Dermis microvascular lymphatic vessel endothelial cell (primary cell): Measurements from ENCODE around the gene DTD2. TPM values are rescaled to one million over a fixed set of nuclear protein-coding genes. Genes with fewer than 3 reads are reported as not detected.

Source experiments
- DNase-seq, 2 donors: peaks; one replicate each; pipeline versions ENCODE4 v3.0.0 to v3.0.0-alpha.2; 2010; ENCODE audit warnings: low read depth in 2 of 2
- total RNA-seq: library from RNA; depleted of rRNA; stranded (reverse); fragments of >200 nt; gene quantifications from 2 replicates; pipeline ENCODE4 v1.2.1, GENCODE V29; 2014

The DTD2 gene
- total RNA-seq, 1 donor from 2014 or later: 24.6 TPM

DNA sequence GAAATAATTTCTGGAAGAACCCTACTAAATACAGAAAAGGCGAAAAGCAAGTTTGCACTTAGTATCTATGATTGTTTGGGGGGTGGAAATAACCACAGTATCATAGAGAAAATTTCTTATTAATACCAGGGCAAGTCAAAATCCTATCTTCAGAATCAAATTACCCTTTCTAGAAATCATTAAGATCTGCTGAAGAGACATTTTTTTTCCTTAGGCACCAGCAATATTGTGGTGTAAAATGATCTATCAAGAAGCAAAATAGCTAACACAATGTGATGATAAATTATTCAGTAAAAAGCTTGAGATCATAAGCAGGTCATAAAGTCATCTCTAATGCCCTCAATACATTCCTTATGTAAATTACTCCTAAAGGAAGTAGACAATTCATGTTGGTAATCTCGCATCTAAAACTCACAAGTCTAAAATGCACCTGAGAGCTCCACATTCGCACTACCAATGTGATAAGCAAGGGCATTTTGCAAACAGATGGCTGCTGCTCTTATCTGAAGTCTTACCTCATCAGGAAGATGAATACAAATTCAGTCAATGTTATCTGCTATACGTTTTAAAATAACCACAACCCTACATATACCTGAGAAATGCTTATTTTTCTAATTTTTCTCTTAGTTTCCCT is 51.6 kb downstream of the DTD2 start:
- no peak for DNase-seq

DNA sequence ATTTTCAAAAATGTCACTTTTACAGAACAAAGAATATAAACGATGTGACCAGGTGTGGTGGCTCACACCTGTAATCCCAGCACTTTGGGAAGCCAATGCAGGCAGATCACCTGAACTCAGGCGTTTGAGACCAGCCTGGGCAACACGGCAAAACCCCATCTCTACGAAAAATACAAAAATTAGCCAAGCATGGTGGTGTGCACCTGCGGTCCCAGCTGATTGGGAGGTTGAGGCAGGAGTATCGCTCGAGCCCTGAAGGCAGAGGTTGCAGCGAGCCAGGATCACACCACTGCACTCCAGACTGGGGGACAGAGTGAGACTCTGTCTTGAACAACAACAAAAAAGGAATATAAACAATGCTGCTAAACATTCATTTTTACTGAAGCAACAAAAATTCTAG is 52.2 kb downstream of the DTD2 start:
- DNase-seq: no peak

DNA sequence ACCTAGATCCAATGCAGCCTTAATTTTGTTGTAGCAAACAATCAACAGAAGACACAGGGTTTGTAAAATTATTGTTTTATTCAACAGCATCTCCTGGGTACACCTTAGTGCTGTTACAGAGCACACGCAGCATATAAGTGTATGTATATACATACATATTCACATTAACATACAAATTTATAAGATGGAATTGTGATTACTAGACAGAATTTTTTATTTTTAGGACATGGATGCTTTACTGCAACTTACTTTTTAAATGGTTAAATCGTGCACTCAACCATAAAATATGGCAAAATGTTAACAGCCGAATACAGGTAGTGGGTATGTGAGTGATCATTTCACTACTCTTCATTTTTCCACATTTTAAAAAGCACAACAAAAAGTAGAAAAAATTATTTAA is 53.6 kb downstream of the DTD2 start:
- DNase-seq: no peak

DNA sequence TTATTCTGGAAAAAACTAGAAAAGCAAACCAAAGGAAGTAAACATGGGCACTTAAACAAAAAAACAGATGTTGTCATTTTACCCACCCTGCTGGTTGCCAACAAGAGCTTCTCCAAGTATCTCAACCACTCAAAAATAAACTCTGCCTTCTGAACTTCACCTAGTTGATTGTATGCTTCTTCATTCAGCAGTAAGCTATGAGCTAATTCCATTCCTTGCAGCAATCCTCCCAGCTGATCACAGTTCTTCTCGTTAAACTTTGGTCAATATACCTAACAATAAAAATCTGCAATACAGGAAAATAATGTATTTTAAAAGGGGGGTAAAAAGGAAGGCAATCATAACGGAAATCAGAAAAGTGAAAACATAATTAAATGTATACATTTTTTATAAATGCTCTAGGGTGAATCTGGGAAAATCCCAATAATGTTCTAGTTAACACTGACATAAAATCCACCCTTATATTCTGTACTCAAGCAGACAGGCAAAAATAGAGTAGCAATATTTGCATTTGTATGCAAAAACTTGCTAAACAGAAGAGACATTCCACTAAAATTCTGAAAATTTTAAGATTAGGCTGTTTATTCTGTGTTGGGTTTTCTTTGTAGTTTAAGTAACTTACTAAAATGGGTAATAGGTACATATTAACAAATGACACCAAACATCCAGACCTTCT is 54.4 kb downstream of the DTD2 start:
- DNase-seq: no peak

DNA sequence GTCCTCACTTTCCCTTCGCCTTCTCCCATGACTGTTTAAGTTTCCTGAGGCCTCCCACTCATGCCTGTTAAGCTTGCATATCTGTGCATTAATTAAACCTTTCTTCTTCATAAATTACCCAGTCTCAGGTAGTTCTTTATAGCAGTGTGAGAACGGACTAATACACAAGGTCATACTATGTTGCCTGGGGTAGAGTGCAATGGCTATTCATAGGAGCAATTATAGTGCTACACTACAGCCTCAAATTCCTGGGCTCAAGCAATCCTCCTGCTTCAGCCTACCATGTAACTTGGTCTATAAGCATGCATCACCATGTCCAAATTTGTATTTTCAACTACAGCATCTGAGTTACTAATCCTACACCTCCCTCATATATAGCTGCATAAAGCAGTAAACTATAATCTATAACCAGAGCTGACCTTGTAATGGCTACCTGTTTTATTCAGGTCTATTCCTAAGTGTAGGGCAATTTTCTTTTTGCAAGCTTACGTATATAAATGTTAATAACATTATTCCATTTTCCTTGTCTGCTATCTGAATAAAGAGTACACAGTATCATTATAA is 55.9 kb downstream of the DTD2 start:
- DNase-seq: no peak

DNA sequence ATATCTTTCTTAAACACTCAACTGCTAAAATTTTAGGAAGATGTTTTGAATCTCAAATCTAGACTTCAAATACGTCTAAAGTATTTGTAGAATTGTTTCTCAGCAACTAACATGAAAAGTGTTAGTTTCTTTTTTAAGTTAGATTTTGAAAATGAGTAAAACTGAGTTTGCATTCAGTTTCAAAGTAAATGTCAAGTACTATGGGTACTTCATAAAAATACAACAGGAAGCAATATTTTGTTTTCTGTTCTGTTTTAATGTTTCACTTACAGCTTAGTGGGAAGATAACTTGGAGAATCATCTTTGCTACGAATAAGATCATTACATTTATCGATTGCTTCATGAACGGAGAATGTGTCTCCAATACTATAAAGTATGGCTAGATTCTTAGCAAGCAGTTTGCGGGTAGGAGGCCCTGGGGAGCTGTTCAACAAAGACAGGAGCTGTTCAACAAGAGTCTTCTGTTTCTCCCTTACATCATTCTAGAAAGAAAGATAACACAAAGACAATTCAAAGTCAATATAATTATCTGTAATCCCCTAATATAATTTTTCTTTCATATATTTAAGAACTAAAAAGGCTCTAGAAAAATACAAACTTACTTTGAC is 57.2 kb downstream of the DTD2 start:
- DNase-seq: no peak

Other genes with a start within 250 kb of the DTD2 start
- gene HECTD1, start 249.7 kb downstream of the DTD2 start, total RNA-seq: 257 and 258 TPM in 2 replicates
- gene HEATR5A, start 37.0 kb downstream of the DTD2 start, total RNA-seq: 28.8 and 29.0 TPM in 2 replicates
- not detected in 2 replicates for gene GPR33, start 30.5 kb upstream of the DTD2 start, total RNA-seq
- 4.0 and 4.7 TPM in 2 replicates for gene NUBPL, start 103.9 kb upstream of the DTD2 start, total RNA-seq